HG03558 (cell line): Measurements from ENCODE around the gene NPM1.

ENCODE experiments used
- ATAC-seq: cut with Tn5 transposase; IDR thresholded peaks from one replicate; pipeline ENCODE4 v1.9.1; 2021; ENCODE audit warnings: moderate number of reproducible peaks; ENCODE audit not compliant: unreplicated experiment; ENCODE audit errors: extremely low read depth

The NPM1 gene

GRCh38 chr5:171442287-171443042, 54.8 kb downstream of the NPM1 start:
- ATAC-seq: no peak

- ATAC-seq: no peak
These were observed 56.9 kb downstream of the NPM1 start for GRCh38 chr5:171444582-171444981.

- ATAC-seq: no peak
These were observed 58.2 kb downstream of the NPM1 start for GRCh38 chr5:171445644-171446516.

GRCh38 chr5:171447226-171447625, 59.6 kb downstream of the NPM1 start:
- ATAC-seq: no peak

- no peak for ATAC-seq
These were observed 61.8 kb downstream of the NPM1 start for GRCh38 chr5:171449426-171449825.

- ATAC-seq: no peak
These were observed 63.0 kb downstream of the NPM1 start for GRCh38 chr5:171450423-171451331.

GRCh38 chr5:171451421-171451820, 63.8 kb downstream of the NPM1 start:
- no peak for ATAC-seq

GRCh38 chr5:171453056-171453725, 65.5 kb downstream of the NPM1 start:
- ATAC-seq: no peak

GRCh38 chr5:171453988-171454387, 66.3 kb downstream of the NPM1 start:
- no peak for ATAC-seq

- ATAC-seq: no peak
These were observed 66.9 kb downstream of the NPM1 start for GRCh38 chr5:171454549-171454948.

- ATAC-seq: no peak
These were observed 67.9 kb downstream of the NPM1 start for GRCh38 chr5:171455522-171455921.

GRCh38 chr5:171457208-171457981, 69.7 kb downstream of the NPM1 start:
- no peak for ATAC-seq

- no peak for ATAC-seq
These were observed 72.2 kb downstream of the NPM1 start for GRCh38 chr5:171459839-171460238.
